ENCODE data around the gene MYF6.
"Not testable (repeated sequence)": the region's sequence is repeated elsewhere in the genome, so short reads cannot be mapped to it uniquely, and the experiment has no call there.

Gene MYF6

GRCh38 chr12:80707126-80707829 is at the start of gene MYF6:
TSS of gene MYF6 (plus strand) at chr12:80707634. CDS start at chr12:80707720, 86 bp downstream.
- DNase-seq (ENCODE audit: low spot score), result no peak

GRCh38 chr12:80659512-80660063 is 47.8 kb upstream of the MYF6 start:
- no peak for DNase-seq (ENCODE audit: low spot score)

- no peak for DNase-seq (ENCODE audit: low spot score)
Measured at GRCh38 chr12:80662586-80662985, 44.8 kb upstream of the MYF6 start.

- DNase-seq (ENCODE audit: low spot score), result no peak
Measured at GRCh38 chr12:80670214-80670613, 37.2 kb upstream of the MYF6 start.

- DNase-seq (ENCODE audit: low spot score), result not testable (repeated sequence)
Measured at GRCh38 chr12:80676042-80676636, 31.3 kb upstream of the MYF6 start.

GRCh38 chr12:80676856-80677255 is 30.6 kb upstream of the MYF6 start:
- DNase-seq (ENCODE audit: low spot score), result no peak

- DNase-seq (ENCODE audit: low spot score), result no peak
Measured at GRCh38 chr12:80677994-80678393, 29.4 kb upstream of the MYF6 start.

- DNase-seq (ENCODE audit: low spot score), result no peak
Measured at GRCh38 chr12:80679346-80680131, 27.9 kb upstream of the MYF6 start.

- DNase-seq (ENCODE audit: low spot score), result no peak
Measured at GRCh38 chr12:80681287-80681686, 26.1 kb upstream of the MYF6 start.

GRCh38 chr12:80681786-80682185 is 25.6 kb upstream of the MYF6 start:
- DNase-seq (ENCODE audit: low spot score), result no peak

- no peak for DNase-seq (ENCODE audit: low spot score)
Measured at GRCh38 chr12:80684077-80684495, 23.3 kb upstream of the MYF6 start.

GRCh38 chr12:80690090-80690489 is 17.3 kb upstream of the MYF6 start:
- DNase-seq (ENCODE audit: low spot score), result no peak

GRCh38 chr12:80690513-80690912 is 16.9 kb upstream of the MYF6 start:
- DNase-seq (ENCODE audit: low spot score), result no peak

- DNase-seq (ENCODE audit: low spot score), result no peak
Measured at GRCh38 chr12:80692114-80692513, 15.3 kb upstream of the MYF6 start.

- no peak for DNase-seq (ENCODE audit: low spot score)
Measured at GRCh38 chr12:80697270-80697887, 10.1 kb upstream of the MYF6 start.

- DNase-seq (ENCODE audit: low spot score), result no peak
Measured at GRCh38 chr12:80698256-80698655, 9.2 kb upstream of the MYF6 start.

GRCh38 chr12:80698847-80699542 is 8.4 kb upstream of the MYF6 start:
- DNase-seq (ENCODE audit: low spot score), result no peak

GRCh38 chr12:80700327-80700726 is 7.1 kb upstream of the MYF6 start:
- DNase-seq (ENCODE audit: low spot score), result no peak

GRCh38 chr12:80701388-80701787 is 6.0 kb upstream of the MYF6 start:
- DNase-seq (ENCODE audit: low spot score), result no peak

- no peak for DNase-seq (ENCODE audit: low spot score)
Measured at GRCh38 chr12:80702889-80703805, 4.3 kb upstream of the MYF6 start.

GRCh38 chr12:80704420-80704819 is 3.0 kb upstream of the MYF6 start:
- no peak for DNase-seq (ENCODE audit: low spot score)

All from CD4-positive, alpha-beta T cell treated with Interleukin-15 for 4 hours (primary cell).